ENCODE data around the gene CHFR.
"Not testable (repeated sequence)": the region's sequence is repeated elsewhere in the genome, so short reads cannot be mapped to it uniquely, and the experiment has no call there.

The CHFR gene

DNA sequence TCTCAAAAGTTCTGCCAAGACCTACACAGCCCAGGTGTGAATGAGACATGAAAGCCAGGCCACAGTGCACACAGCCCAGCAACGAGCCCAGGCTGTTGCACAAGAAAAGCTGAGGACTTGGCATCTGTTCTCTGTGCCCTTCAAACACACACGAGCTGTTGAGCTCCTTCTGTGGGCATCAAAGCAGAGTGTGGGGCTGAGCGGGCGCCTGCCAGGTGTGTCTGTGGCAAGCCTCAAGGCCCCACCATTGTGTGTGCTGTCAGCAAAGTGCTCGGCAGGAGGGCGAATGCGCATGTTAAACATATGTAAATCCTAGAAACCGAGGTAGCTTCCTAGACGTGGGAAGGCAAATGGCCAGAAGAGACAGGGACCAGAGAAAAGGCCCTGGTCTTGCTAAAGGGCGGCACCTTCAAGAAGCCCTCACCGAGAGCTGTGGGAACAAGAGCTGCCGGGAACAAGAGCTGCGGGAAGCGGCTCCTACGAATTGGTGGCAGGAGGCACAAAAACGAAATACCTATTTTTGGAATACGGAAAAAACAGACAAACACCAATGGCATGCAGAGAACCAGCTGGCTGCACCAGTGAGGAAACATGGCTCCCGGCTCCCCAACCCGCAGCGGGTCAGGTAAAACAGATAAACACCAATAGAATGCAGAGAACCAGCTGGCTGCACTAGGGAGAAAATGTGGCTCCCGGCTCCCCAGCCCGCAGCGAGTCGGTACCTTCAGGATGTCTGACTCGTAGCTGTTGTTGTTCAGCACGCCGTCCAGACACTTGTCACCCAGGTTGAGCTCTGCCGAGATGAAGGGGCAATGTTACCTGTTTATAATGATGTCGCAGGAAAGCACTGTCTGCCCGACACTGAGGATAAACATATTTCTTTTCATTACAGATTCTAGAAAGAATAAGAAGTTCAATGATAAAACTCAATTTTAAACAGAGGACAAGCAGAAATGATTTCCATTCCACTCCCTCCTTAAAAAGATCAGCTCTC is 39.7 kb downstream of the CHFR start:
- no peak for DNase-seq (ENCODE audit: low read depth)
- no peak overlapping the region for H3K4me3 ChIP-seq (ENCODE audit: low read length)
- TF ChIP-seq, protein P1, sequence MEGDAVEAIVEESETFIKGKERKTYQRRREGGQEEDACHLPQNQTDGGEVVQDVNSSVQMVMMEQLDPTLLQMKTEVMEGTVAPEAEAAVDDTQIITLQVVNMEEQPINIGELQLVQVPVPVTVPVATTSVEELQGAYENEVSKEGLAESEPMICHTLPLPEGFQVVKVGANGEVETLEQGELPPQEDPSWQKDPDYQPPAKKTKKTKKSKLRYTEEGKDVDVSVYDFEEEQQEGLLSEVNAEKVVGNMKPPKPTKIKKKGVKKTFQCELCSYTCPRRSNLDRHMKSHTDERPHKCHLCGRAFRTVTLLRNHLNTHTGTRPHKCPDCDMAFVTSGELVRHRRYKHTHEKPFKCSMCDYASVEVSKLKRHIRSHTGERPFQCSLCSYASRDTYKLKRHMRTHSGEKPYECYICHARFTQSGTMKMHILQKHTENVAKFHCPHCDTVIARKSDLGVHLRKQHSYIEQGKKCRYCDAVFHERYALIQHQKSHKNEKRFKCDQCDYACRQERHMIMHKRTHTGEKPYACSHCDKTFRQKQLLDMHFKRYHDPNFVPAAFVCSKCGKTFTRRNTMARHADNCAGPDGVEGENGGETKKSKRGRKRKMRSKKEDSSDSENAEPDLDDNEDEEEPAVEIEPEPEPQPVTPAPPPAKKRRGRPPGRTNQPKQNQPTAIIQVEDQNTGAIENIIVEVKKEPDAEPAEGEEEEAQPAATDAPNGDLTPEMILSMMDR (conservative IDR thresholded peaks at IDR 0.05; ENCODE audit: low read length) = no peak

DNA sequence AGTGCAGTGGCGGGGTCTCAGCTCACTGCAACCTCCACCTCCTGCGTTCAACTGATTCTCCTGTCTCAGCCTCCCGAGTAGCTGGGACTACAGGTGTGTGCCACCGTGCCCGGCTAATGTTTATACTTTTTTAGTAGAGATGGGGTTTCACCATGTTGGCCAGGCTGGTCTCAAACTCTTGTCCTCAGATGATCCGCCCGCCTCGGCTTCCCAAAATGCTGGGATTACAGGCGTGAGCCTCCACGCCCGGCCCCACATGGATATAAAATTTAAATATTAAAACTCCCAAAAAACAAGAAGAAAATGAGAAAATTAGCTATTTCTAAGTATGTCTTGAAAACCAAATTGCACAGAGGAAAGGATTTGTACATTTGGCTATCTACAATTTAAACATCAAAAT is 42.7 kb downstream of the CHFR start:
- DNase-seq (ENCODE audit: low read depth); H3K4me3 ChIP-seq (ENCODE audit: low read length): not testable (repeated sequence)

DNA sequence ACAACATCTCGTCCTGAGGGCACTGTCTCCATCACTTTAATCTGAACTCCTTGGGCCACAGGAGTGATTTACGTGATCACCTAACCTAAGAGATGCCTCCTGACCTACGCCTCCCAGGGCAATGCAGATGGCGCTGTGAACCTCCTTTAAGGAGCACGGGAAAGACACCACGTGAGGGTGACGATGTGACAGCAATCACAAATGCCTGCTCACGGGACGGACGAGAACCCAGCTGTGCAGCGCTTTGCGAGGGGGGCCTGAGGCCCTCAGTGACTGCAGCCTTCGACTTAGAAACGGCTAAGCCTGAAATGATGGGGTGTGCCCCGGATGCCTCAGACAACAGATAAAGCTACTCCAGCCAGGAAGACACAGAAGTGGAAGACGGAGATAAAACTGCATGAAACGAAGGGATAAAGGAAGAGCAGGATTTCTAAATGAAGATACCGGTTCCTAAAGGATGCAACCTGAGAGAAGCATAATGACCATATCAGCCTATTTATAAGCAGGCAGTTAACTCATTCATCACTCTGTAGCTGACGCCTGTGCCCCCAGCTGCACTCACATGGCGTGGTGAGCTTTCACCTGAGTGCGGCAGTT is 44.9 kb downstream of the CHFR start:
- TF ChIP-seq, protein P1 (conservative IDR thresholded peaks at IDR 0.05; ENCODE audit: low read length) = no peak
- no peak for DNase-seq (ENCODE audit: low read depth)
- H3K4me3 ChIP-seq (ENCODE audit: low read length) = no peak overlapping the region

DNA sequence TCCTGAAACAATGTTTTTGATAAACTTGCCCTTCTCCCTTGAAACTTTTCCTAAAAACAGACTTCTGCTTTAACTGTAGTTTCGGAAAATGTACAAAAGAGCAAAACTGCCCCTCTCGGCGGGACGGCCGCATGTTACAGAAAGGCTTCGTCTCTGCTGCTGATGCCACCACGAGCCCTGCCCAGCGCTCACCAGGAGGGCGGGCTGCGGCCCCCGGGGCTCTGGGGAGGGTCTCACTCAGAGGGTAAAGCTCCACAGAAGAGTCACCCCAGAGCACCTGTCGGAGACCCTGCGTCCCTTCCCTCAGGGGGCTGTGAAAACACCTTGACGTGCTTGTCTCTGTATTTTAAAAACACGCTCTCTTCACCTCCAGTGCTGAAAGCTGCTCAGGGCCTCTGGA is 46.3 kb downstream of the CHFR start:
- TF ChIP-seq, protein P1 (conservative IDR thresholded peaks at IDR 0.05; ENCODE audit: low read length) = no peak
- no peak overlapping the region for H3K4me3 ChIP-seq (ENCODE audit: low read length)
- DNase-seq (ENCODE audit: low read depth) = no peak

DNA sequence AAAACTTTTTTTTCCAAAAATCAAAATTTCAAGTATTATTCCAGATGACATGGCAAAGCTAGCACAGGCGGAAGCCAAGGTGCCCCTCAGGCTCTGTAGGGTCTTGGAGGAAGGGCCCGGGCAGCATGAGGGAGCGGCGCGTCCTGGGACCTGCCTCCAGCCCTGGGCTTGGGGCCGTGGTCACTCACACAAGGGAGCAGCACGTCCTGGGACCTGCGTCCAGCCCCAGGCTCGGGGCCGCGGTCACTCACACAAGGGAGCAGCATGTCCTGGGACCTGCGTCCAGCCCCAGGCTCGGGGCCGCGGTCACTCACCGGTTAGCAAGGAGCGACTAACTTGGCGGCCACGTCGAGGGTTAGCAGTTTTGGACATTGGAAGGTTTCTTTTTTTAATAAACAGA is 46.9 kb downstream of the CHFR start:
- H3K4me3 ChIP-seq (ENCODE audit: low read length) = no peak overlapping the region
- DNase-seq (ENCODE audit: low read depth) = no peak
- TF ChIP-seq, protein P1 (conservative IDR thresholded peaks at IDR 0.05; ENCODE audit: low read length) = no peak

DNA sequence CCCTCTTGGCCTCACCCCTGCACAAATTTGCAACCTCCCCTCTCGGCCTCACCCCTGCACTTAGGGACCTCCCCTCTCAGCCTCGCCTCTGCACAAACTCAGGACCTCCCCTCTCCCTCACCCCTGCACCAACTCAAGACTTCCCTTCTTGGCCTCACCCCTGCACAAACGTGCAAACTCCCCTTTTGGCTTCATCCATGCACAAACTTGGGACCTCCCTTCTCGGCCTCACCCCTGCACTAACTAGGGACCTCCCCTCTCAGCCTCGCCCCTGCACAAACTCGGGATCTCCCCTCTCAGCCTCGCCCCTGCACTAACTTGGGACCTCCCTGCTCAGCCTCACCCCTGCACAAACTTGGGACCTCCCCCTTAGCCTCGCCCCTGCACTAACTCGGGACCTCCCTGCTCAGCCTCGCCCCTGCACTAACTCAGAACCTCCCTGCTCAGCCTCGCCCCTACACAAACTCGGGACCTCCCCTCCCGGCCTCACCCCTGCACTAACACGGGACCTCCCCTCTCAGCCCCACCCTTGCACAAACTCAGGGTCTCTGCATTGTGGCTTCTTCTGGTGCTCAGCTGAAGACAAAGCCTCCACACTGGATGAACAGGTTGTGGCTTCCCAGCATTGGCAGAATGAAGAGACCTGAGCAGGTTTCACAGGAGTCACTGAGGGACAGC is 47.7 kb downstream of the CHFR start:
- DNase-seq (ENCODE audit: low read depth) = no peak
- no peak overlapping the region for H3K4me3 ChIP-seq (ENCODE audit: low read length)
- TF ChIP-seq, protein P1 (conservative IDR thresholded peaks at IDR 0.05; ENCODE audit: low read length) = no peak

DNA sequence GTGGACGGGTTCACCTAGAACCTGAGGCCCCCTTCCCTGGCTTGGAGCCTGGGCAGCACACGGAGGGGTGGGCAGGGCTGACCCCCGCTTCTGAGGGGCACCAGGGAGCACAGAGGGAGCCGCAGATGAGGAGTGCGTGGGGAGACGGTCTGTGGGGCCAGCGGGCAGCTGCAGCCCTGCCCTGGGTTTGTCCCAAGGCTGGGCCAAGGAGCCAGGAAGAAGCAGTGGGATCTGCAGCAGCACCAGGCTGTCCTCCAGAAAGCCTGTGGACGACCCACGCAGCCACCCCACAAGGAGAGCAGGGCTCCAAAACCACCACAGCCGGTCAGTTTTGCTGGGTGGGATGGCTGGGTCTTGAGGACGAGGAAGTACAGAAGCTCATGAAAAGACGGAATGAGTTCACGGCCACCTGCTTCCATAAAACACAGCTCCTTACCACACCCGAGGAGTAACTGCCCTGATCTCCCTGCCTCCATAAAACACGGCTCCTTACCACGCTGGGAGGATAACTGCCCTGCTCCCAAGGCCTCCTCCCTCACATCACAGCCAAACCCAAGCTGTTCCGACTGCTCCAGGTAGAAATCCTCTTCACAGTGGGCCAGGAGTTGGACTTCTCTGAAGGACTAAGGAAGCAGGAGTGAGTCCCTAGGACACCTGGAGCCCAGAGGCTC is 48.9 kb downstream of the CHFR start:
- TF ChIP-seq, protein P1 (conservative IDR thresholded peaks at IDR 0.05; ENCODE audit: low read length) = no peak
- no peak for DNase-seq (ENCODE audit: low read depth)
- no peak overlapping the region for H3K4me3 ChIP-seq (ENCODE audit: low read length)

Measured in AG10803 (cell line).